Stimulated activated CD8-positive, alpha-beta memory T cell treated with anti-CD3 and anti-CD28 coated beads, Interleukin-12 subunit alpha, Interleukin-12 subunit beta, amount 100 ng/mL, for 24 hours (primary cell): ENCODE data around the gene CLDN19.

ENCODE experiments used
- DNase-seq: peaks from one replicate; pipeline ENCODE4 v3.0.0-alpha.2; 2020; ENCODE audit errors: extremely low read depth

CLDN19 gene

GRCh38 chr1:42700006-42700405 lies 40.0 kb downstream of the CLDN19 start:
- no peak for DNase-seq

- DNase-seq, result no peak
These were observed 41.8 kb downstream of the CLDN19 start for GRCh38 chr1:42698081-42698813.

- no peak for DNase-seq
These were observed 47.1 kb downstream of the CLDN19 start for GRCh38 chr1:42692911-42693310.

- no peak for DNase-seq
These were observed 47.6 kb downstream of the CLDN19 start for GRCh38 chr1:42692461-42692860.

- DNase-seq, result no peak
These were observed 48.9 kb downstream of the CLDN19 start for GRCh38 chr1:42691157-42691498.

GRCh38 chr1:42690477-42691156 lies 49.4 kb downstream of the CLDN19 start:
- no peak for DNase-seq

GRCh38 chr1:42689912-42690311 lies 50.1 kb downstream of the CLDN19 start:
- DNase-seq, result no peak

GRCh38 chr1:42686418-42686817 lies 53.6 kb downstream of the CLDN19 start:
- no peak for DNase-seq

GRCh38 chr1:42684139-42684538 lies 55.9 kb downstream of the CLDN19 start:
- no peak for DNase-seq
